Omental fat pad (tissue), 4 donors: ENCODE measurements around the gene COPB1. TPM values are rescaled to one million over a fixed set of nuclear protein-coding genes. Genes with fewer than 3 reads are reported as not detected.

Source experiments
- ATAC-seq: fragments of 150-250 bp; one replicate; pipeline ENCODE4 v1.9.1; 2016; ENCODE audit warnings: mild to moderate bottlenecking, moderate library complexity; ENCODE audit not compliant: low FRiP score
- DNase-seq: peaks from one replicate; pipeline ENCODE4 v3.0.0-alpha.2; 2019; ENCODE audit warnings: low spot score
- CTCF ChIP-seq, 3 donors: fragments of 450-650 bp; IDR thresholded peaks; one replicate each; pipeline ENCODE4 v1.5.1; 2016 to 2017; ENCODE audit warnings: antibody characterized with exemption in 3 of 3, mild to moderate bottlenecking in 3 of 3, moderate library complexity in 2 of 3
- small RNA-seq: library from RNA; depleted of rRNA; stranded (forward); fragments of <200 nt; gene quantifications from one replicate; pipeline ENCODE3, GENCODE V24; 2016
- total RNA-seq, 4 donors: library from RNA; depleted of rRNA; stranded (reverse); fragments of >200 nt; gene quantifications; one replicate each; pipeline ENCODE4 v1.1.0, GENCODE V29; 2016

The COPB1 gene
- total RNA-seq, 4 donors from 2014 or later = 102 to 126 (median 112) TPM

GRCh38 chr11:14413307-14414069, 86.1 kb downstream of the COPB1 start:
- DNase-seq (no peak), ATAC-seq (peak; percentile 58)
- no peak for TF ChIP-seq CTCF (IDR thresholded peaks at IDR 0.05)

- peak; percentile 51 for DNase-seq
- no peak for TF ChIP-seq CTCF (IDR thresholded peaks at IDR 0.05)
- ATAC-seq = peak; percentile 82
Measured at GRCh38 chr11:14411818-14412217, 87.8 kb downstream of the COPB1 start.

GRCh38 chr11:14409891-14410290, 89.7 kb downstream of the COPB1 start:
- DNase-seq (no peak), ATAC-seq (no peak)
- no peak for TF ChIP-seq CTCF (IDR thresholded peaks at IDR 0.05)

- ATAC-seq (no peak), DNase-seq (no peak)
- TF ChIP-seq CTCF (IDR thresholded peaks at IDR 0.05) = no peak
Measured at GRCh38 chr11:14408612-14409011, 91.0 kb downstream of the COPB1 start.

Small RNAs within 50 kb of the gene (small RNA-seq; reads per million reads assigned to genes)
- gene RNU7-49P = not detected

Other genes starting within 250 kb of the COPB1 start
- 10 to 100 TPM; 33.9 to 80.3 (median 70.7) TPM for gene RRAS2, start 140.6 kb downstream of the COPB1 start, total RNA-seq
- gene PSMA1, start 20.6 kb upstream of the COPB1 start, total RNA-seq = 100 to 1,000 TPM; 109 to 165 (median 133) TPM
- gene PDE3B, start 144.0 kb upstream of the COPB1 start, total RNA-seq = 100 to 1,000 TPM in 1 of 4 donors, 10 to 100 TPM in 3; 83.7 to 194 (median 94.5) TPM